HEK293 (cell line): Measurements from ENCODE around the gene CNPPD1.

Experiments used
- CTCF ChIA-PET: fragments of 350-600 bp; formaldehyde crosslinking; extraction: SDS; loops from one replicate; lab custom pipeline; 2021; ENCODE audit warnings: antibody characterized with exemption; lab: Yijun Ruan, JAX
- POLR2A ChIA-PET: fragments of 300-600 bp; formaldehyde crosslinking; extraction: SDS; loops from one replicate; lab custom pipeline; 2020; ENCODE audit warnings: antibody characterized with exemption, inconsistent platforms; lab: Yijun Ruan, JAX
- H3K27ac ChIP-seq: fragments of 200-500 bp; sonication (Bioruptor generic); 2 replicates; pipeline ENCODE4 v1.5.1; 2014; ENCODE audit warnings: low read depth, low read length, control low read depth, inconsistent platforms; ENCODE audit errors: extremely low read depth
- H3K36me3 ChIP-seq, 2 experiments: fragments of 200-500 bp in 1 of 2; sonication (Bioruptor generic) in 1 of 2; 1 replicate in 1 of 2; 2 replicates in 1 of 2; pipeline ENCODE4 v1.5.1; 2014 to 2017; ENCODE audit warnings: inconsistent platforms in 2 of 2, low read length in 2 of 2; ENCODE audit not compliant: control insufficient read depth in 2 of 2, insufficient read depth in 1 of 2
- H3K4me1 ChIP-seq: fragments of 200-500 bp; sonication (Bioruptor generic); 2 replicates; pipeline ENCODE4 v1.5.1; 2014; ENCODE audit warnings: mild to moderate bottlenecking, low read length, inconsistent platforms; ENCODE audit not compliant: control insufficient read depth, insufficient read depth
- H3K4me3 ChIP-seq: 2 replicates; pipeline ENCODE4 v1.5.1; 2011; ENCODE audit warnings: low read depth, mild to moderate bottlenecking, control low read depth, low read length, moderate library complexity
- H3K9me3 ChIP-seq: fragments of 200-500 bp; sonication (Bioruptor generic); 2 replicates; pipeline ENCODE4 v1.5.1; 2014; ENCODE audit warnings: low read depth, low read length, inconsistent platforms; ENCODE audit not compliant: control insufficient read depth, insufficient read depth
- GLIS1 ChIP-seq: fragments of 450-650 bp; formaldehyde crosslinking; IDR thresholded peaks from 2 replicates; pipeline ENCODE4 v1.5.1; 2016; ENCODE audit warnings: missing biosample characterization, missing genetic modification characterization
- GLIS2 ChIP-seq: fragments of 450-650 bp; formaldehyde crosslinking; IDR thresholded peaks from 2 replicates; pipeline ENCODE4 v1.5.1; 2016; ENCODE audit warnings: missing biosample characterization, missing genetic modification characterization
- SP7 ChIP-seq: fragments of 450-650 bp; formaldehyde crosslinking; IDR thresholded peaks from 2 replicates; pipeline ENCODE4 v1.5.1; 2016; ENCODE audit warnings: missing biosample characterization, missing genetic modification characterization
- TRIM28 ChIP-seq: IDR thresholded peaks from 2 replicates; pipeline ENCODE4 v1.6.1; 2011; ENCODE audit warnings: low read length, control low read depth, borderline replicate concordance
- YY1 ChIP-seq: fragments of 450-650 bp; formaldehyde crosslinking; IDR thresholded peaks from 2 replicates; pipeline ENCODE4 v1.5.1; 2018; ENCODE audit warnings: missing biosample characterization, missing genetic modification characterization
- ZNF146 ChIP-seq: fragments of 450-650 bp; formaldehyde crosslinking; IDR thresholded peaks from 2 replicates; pipeline ENCODE4 v1.5.1; 2016; ENCODE audit warnings: missing biosample characterization, missing genetic modification characterization
- ZNF174 ChIP-seq: fragments of 450-650 bp; formaldehyde crosslinking; IDR thresholded peaks from 2 replicates; pipeline ENCODE4 v1.5.0; 2017; ENCODE audit warnings: missing biosample characterization, mild to moderate bottlenecking, missing genetic modification characterization
- ZNF202 ChIP-seq: fragments of 450-650 bp; formaldehyde crosslinking; IDR thresholded peaks from 2 replicates; pipeline ENCODE4 v1.5.1; 2016; ENCODE audit warnings: missing biosample characterization, missing genetic modification characterization, borderline replicate concordance
- ZNF292 ChIP-seq: fragments of 450-650 bp; formaldehyde crosslinking; IDR thresholded peaks from 2 replicates; pipeline ENCODE4 v1.5.1; 2016; ENCODE audit warnings: low read depth, missing biosample characterization, missing genetic modification characterization, borderline replicate concordance
- ZNF362 ChIP-seq: fragments of 450-650 bp; formaldehyde crosslinking; IDR thresholded peaks from 2 replicates; pipeline ENCODE4 v1.5.1; 2016; ENCODE audit warnings: missing biosample characterization, missing genetic modification characterization
- ZNF433 ChIP-seq: fragments of 450-650 bp; formaldehyde crosslinking; IDR thresholded peaks from 2 replicates; pipeline ENCODE4 v1.5.1; 2016; ENCODE audit warnings: missing biosample characterization, missing genetic modification characterization, low read depth
- ZNF639 ChIP-seq: fragments of 450-650 bp; formaldehyde crosslinking; IDR thresholded peaks from 2 replicates; pipeline ENCODE4 v1.5.1; 2016; ENCODE audit warnings: missing biosample characterization, missing genetic modification characterization
- ZNF785 ChIP-seq: fragments of 450-650 bp; formaldehyde crosslinking; IDR thresholded peaks from 2 replicates; pipeline ENCODE4 v1.5.1; 2016; ENCODE audit warnings: missing biosample characterization, missing genetic modification characterization
- TF ChIP-seq, protein P1 (sequence below): fragments of 450-650 bp; formaldehyde crosslinking; IDR thresholded peaks from 2 replicates; pipeline ENCODE4 v1.5.1; 2016; ENCODE audit warnings: missing biosample characterization, missing genetic modification characterization
- TF ChIP-seq, protein P2 (sequence below): fragments of 450-650 bp; formaldehyde crosslinking; IDR thresholded peaks from 2 replicates; pipeline ENCODE4 v1.5.1; 2016; ENCODE audit warnings: missing biosample characterization, missing genetic modification characterization
- TF ChIP-seq, protein P3 (sequence below): fragments of 450-650 bp; formaldehyde crosslinking; IDR thresholded peaks from 2 replicates; pipeline ENCODE4 v1.5.1; 2016; ENCODE audit warnings: missing biosample characterization, missing genetic modification characterization
- TF ChIP-seq, protein P4 (sequence below): fragments of 450-650 bp; formaldehyde crosslinking; IDR thresholded peaks from 2 replicates; pipeline ENCODE4 v1.5.1; 2016; ENCODE audit warnings: missing biosample characterization, missing genetic modification characterization

CNPPD1 gene

DNA sequence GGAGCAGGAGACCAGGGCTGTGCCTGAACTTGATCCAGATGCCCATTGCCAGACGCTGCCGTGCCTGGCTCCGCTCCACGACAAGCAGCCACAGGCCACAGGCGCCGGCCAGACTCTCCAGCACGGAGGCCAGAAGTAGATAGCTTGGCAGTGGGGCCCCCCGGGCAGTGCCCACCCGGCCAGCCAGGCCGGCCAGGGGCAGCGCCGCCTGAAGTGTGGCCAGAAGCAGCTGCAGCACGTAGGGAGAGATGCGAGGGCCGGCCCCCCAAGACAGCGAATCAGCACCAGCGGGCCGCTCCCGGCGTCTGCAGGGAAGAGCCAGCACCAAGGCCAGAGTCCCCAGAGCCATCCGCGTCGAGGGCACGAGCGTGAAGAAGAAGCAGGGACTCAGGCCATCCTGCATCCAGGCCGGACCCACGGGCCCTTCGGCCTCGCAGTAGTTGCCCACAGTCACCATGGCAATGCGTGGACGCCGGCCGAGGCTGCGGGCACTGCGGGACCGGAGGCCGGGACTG lies 41.5 kb upstream of the CNPPD1 start (continued):
- no peak for TF ChIP-seq ZNF362
- TF ChIP-seq, protein P1, sequence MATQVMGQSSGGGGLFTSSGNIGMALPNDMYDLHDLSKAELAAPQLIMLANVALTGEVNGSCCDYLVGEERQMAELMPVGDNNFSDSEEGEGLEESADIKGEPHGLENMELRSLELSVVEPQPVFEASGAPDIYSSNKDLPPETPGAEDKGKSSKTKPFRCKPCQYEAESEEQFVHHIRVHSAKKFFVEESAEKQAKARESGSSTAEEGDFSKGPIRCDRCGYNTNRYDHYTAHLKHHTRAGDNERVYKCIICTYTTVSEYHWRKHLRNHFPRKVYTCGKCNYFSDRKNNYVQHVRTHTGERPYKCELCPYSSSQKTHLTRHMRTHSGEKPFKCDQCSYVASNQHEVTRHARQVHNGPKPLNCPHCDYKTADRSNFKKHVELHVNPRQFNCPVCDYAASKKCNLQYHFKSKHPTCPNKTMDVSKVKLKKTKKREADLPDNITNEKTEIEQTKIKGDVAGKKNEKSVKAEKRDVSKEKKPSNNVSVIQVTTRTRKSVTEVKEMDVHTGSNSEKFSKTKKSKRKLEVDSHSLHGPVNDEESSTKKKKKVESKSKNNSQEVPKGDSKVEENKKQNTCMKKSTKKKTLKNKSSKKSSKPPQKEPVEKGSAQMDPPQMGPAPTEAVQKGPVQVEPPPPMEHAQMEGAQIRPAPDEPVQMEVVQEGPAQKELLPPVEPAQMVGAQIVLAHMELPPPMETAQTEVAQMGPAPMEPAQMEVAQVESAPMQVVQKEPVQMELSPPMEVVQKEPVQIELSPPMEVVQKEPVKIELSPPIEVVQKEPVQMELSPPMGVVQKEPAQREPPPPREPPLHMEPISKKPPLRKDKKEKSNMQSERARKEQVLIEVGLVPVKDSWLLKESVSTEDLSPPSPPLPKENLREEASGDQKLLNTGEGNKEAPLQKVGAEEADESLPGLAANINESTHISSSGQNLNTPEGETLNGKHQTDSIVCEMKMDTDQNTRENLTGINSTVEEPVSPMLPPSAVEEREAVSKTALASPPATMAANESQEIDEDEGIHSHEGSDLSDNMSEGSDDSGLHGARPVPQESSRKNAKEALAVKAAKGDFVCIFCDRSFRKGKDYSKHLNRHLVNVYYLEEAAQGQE (tag by site-specific recombination), result peak; percentile 91
- peak; percentile 43 for TF ChIP-seq GLIS1
- no peak for TF ChIP-seq ZNF146
- TF ChIP-seq ZNF785 (tag by site-specific recombination), result no peak
- no peak for TF ChIP-seq TRIM28
- TF ChIP-seq YY1 (tag by site-specific recombination), result no peak
- TF ChIP-seq GLIS2 (tag by site-specific recombination), result peak; percentile 37; the same call in 1 of the 2 replicates
- TF ChIP-seq, protein P2, sequence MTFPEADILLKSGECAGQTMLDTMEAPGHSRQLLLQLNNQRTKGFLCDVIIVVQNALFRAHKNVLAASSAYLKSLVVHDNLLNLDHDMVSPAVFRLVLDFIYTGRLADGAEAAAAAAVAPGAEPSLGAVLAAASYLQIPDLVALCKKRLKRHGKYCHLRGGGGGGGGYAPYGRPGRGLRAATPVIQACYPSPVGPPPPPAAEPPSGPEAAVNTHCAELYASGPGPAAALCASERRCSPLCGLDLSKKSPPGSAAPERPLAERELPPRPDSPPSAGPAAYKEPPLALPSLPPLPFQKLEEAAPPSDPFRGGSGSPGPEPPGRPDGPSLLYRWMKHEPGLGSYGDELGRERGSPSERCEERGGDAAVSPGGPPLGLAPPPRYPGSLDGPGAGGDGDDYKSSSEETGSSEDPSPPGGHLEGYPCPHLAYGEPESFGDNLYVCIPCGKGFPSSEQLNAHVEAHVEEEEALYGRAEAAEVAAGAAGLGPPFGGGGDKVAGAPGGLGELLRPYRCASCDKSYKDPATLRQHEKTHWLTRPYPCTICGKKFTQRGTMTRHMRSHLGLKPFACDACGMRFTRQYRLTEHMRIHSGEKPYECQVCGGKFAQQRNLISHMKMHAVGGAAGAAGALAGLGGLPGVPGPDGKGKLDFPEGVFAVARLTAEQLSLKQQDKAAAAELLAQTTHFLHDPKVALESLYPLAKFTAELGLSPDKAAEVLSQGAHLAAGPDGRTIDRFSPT (tag by site-specific recombination), result peak; percentile 43; the same call in 1 of the 2 replicates

DNA sequence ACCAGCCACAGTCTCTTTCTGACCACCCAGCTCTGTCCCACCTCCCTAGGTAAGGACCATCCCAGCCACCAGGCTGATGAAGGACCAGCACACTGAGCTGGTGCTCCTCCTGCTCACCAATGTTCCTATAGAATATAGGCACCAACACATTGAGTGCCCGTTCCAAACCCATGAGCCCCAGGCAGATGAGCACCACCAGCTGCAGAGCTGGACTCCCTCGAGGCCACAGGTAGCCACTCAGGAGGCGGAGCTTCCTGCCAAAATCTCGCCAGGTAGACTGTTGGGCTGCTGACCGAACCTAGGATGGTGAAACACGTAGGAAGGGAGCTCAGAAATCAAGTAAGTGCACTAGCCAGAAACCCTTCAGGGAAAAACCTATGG lies 39.8 kb upstream of the CNPPD1 start:
- ChIA-PET POLR2A (interaction anchor here (1.2 to 6.2 kb wide), 3 partner anchors 10 to 29 kb away, joined by 3 to 42 read pairs (median 5); partner anchors contain the start of genes ANKZF1, ATG9A, GLB1L and STK16), CTCF (interaction anchor here (0.6 to 2.5 kb wide), 6 partner anchors 10 to 309 kb away, joined by 3 to 13 read pairs (median 4); no protein-coding TSS in a partner anchor)
- TF ChIP-seq ZNF292, result no peak
- no peak for TF ChIP-seq ZNF433 (tag by site-specific recombination)
- TF ChIP-seq, protein P3, sequence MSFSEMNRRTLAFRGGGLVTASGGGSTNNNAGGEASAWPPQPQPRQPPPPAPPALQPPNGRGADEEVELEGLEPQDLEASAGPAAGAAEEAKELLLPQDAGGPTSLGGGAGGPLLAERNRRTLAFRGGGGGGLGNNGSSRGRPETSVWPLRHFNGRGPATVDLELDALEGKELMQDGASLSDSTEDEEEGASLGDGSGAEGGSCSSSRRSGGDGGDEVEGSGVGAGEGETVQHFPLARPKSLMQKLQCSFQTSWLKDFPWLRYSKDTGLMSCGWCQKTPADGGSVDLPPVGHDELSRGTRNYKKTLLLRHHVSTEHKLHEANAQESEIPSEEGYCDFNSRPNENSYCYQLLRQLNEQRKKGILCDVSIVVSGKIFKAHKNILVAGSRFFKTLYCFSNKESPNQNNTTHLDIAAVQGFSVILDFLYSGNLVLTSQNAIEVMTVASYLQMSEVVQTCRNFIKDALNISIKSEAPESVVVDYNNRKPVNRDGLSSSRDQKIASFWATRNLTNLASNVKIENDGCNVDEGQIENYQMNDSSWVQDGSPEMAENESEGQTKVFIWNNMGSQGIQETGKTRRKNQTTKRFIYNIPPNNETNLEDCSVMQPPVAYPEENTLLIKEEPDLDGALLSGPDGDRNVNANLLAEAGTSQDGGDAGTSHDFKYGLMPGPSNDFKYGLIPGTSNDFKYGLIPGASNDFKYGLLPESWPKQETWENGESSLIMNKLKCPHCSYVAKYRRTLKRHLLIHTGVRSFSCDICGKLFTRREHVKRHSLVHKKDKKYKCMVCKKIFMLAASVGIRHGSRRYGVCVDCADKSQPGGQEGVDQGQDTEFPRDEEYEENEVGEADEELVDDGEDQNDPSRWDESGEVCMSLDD, result no peak
- no peak for TF ChIP-seq ZNF639 (tag by site-specific recombination)
- no peak for TF ChIP-seq ZNF174 (tag by site-specific recombination)
- TF ChIP-seq SP7 (tag by site-specific recombination), result no peak
- TF ChIP-seq ZNF202 (tag by site-specific recombination), result no peak
- TF ChIP-seq, protein P4, sequence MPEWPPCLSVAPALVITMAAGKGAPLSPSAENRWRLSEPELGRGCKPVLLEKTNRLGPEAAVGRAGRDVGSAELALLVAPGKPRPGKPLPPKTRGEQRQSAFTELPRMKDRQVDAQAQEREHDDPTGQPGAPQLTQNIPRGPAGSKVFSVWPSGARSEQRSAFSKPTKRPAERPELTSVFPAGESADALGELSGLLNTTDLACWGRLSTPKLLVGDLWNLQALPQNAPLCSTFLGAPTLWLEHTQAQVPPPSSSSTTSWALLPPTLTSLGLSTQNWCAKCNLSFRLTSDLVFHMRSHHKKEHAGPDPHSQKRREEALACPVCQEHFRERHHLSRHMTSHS (tag by site-specific recombination), result no peak
- no peak overlapping the region for H3K27ac ChIP-seq
- no peaks in the 10 kb centered on the region for H3K4me1 ChIP-seq
- H3K4me3 ChIP-seq, result no peak overlapping the region
- peaks cover 10 to 73% of the 10 kb centered on the region in 2 experiments; a peak in 2 of 3 replicates for H3K36me3 ChIP-seq
- H3K9me3 ChIP-seq, result no peaks in the 10 kb centered on the region
